IMR-90 (cell line): ENCODE measurements around the gene ACTR2. TPM values are rescaled to one million over a fixed set of nuclear protein-coding genes. Genes with fewer than 3 reads are reported as not detected.

Source experiments
- ATAC-seq: fragments of 200-7000 bp; cut with Tn5 transposase; 2 replicates; pipeline ENCODE4 v1.9.1; 2020; ENCODE audit warnings: low read depth, mild to moderate bottlenecking, moderate library complexity
- BruUV-seq: library from RNA; stranded (reverse); fragments of 400-500 nt; replicated peaks from 2 replicates; lab custom pipeline; 2021; lab: Mats Ljungman, UMichigan
- CTCF ChIA-PET: fragments of 300-600 bp; formaldehyde crosslinking; extraction: SDS; loops from one replicate; lab custom pipeline; 2021; ENCODE audit warnings: antibody characterized with exemption; lab: Yijun Ruan, JAX
- POLR2A ChIA-PET: fragments of 300-600 bp; sonication (Branson Sonifier 250); formaldehyde crosslinking; loops from one replicate; lab custom pipeline; 2022; ENCODE audit warnings: antibody characterized with exemption; ENCODE audit not compliant: unreplicated experiment; lab: Charles Lee
- DNase-seq: peaks from one replicate; pipeline ENCODE4 v3.0.0; 2013
- H2AFZ ChIP-seq: replicated peaks from 2 replicates; pipeline ENCODE3; 2013; ENCODE audit warnings: low read length, mild to moderate bottlenecking; ENCODE audit not compliant: poor library complexity
- H2AK5ac ChIP-seq: 2 replicates; pipeline ENCODE4 v1.6.1; 2013; ENCODE audit warnings: low read depth, low read length, inconsistent platforms
- H2AK9ac ChIP-seq: replicated peaks from 2 replicates; pipeline ENCODE3; 2013; ENCODE audit warnings: mild to moderate bottlenecking, low read depth, low read length, moderate library complexity; ENCODE audit not compliant: poor library complexity
- H2BK120ac ChIP-seq: 2 replicates; pipeline ENCODE4 v1.6.1; 2013; ENCODE audit warnings: low read depth, low read length, inconsistent platforms
- H2BK15ac ChIP-seq: 3 replicates; pipeline ENCODE4 v1.6.1; 2013; ENCODE audit warnings: low read depth, low read length, inconsistent platforms
- H2BK20ac ChIP-seq: 2 replicates; pipeline ENCODE4 v1.6.1; 2013; ENCODE audit warnings: low read depth, mild to moderate bottlenecking, inconsistent platforms, low read length, moderate library complexity
- H2BK5ac ChIP-seq: 2 replicates; pipeline ENCODE4 v1.6.1; 2013; ENCODE audit warnings: mild to moderate bottlenecking, low read depth, low read length, inconsistent platforms; ENCODE audit not compliant: poor library complexity, severe bottlenecking
- H3K14ac ChIP-seq: replicated peaks from 2 replicates; pipeline ENCODE4 v1.6.1; 2013; ENCODE audit warnings: low read depth, low read length, inconsistent platforms
- H3K18ac ChIP-seq: 2 replicates; pipeline ENCODE4 v1.6.1; 2013; ENCODE audit warnings: low read depth, low read length, control low read depth
- H3K23ac ChIP-seq: 2 replicates; pipeline ENCODE4 v1.6.1; 2013; ENCODE audit warnings: low read depth, low read length, inconsistent platforms
- H3K27ac ChIP-seq: 2 replicates; pipeline ENCODE4 v1.5.1; 2013; ENCODE audit warnings: mild to moderate bottlenecking, control low read depth, low read length; ENCODE audit not compliant: insufficient read depth
- H3K27me3 ChIP-seq: 2 replicates; pipeline ENCODE4 v1.6.1; 2013; ENCODE audit warnings: low read length; ENCODE audit not compliant: control insufficient read depth, insufficient read depth
- H3K36me3 ChIP-seq: 2 replicates; pipeline ENCODE4 v1.6.1; 2013; ENCODE audit warnings: low read length, mixed read lengths; ENCODE audit not compliant: control insufficient read depth, insufficient read depth
- H3K4ac ChIP-seq: 2 replicates; pipeline ENCODE4 v1.6.1; 2013; ENCODE audit warnings: low read depth, low read length, inconsistent platforms
- H3K4me1 ChIP-seq: 2 replicates; pipeline ENCODE4 v1.6.1; 2013; ENCODE audit warnings: low read length, mixed read lengths; ENCODE audit not compliant: control insufficient read depth, insufficient read depth
- H3K4me2 ChIP-seq: 2 replicates; pipeline ENCODE4 v1.6.1; 2013; ENCODE audit warnings: low read depth, mild to moderate bottlenecking, control low read depth, low read length, moderate library complexity
- H3K4me3 ChIP-seq: 2 replicates; pipeline ENCODE4 v1.5.1; 2013; ENCODE audit warnings: low read depth, mild to moderate bottlenecking, control low read depth, low read length, moderate library complexity; ENCODE audit not compliant: insufficient read depth
- H3K56ac ChIP-seq: 2 replicates; pipeline ENCODE4 v1.6.1; 2013; ENCODE audit warnings: low read length, inconsistent platforms; ENCODE audit not compliant: insufficient read depth; ENCODE audit errors: extremely low read depth
- H3K79me1 ChIP-seq, 2 experiments: 2 replicates each; pipeline ENCODE4 v1.6.1; 2013; ENCODE audit warnings: low read length in 2 of 2, inconsistent platforms in 1 of 2, low read depth in 1 of 2
- H3K9ac ChIP-seq: 2 replicates; pipeline ENCODE4 v1.6.1; 2013; ENCODE audit warnings: low read depth, low read length, control low read depth
- H3K9me1 ChIP-seq: 2 replicates; pipeline ENCODE4 v1.6.1; 2013; ENCODE audit warnings: low read length, inconsistent platforms; ENCODE audit not compliant: insufficient read depth
- H3K9me3 ChIP-seq: 2 replicates; pipeline ENCODE4 v1.6.1; 2013; ENCODE audit warnings: low read length; ENCODE audit not compliant: control insufficient read depth, insufficient read depth
- H4K20me1 ChIP-seq: 2 replicates; pipeline ENCODE4 v1.6.1; 2013; ENCODE audit warnings: low read length, inconsistent platforms; ENCODE audit not compliant: insufficient read depth
- H4K5ac ChIP-seq: 2 replicates; pipeline ENCODE4 v1.6.1; 2013; ENCODE audit warnings: mild to moderate bottlenecking, low read depth, low read length, control low read depth
- H4K8ac ChIP-seq, 2 experiments: 2 replicates each; pipeline ENCODE4 v1.6.1; 2013; ENCODE audit warnings: low read depth in 2 of 2, low read length in 2 of 2, control low read depth in 1 of 2, inconsistent platforms in 1 of 2
- H4K91ac ChIP-seq: 2 replicates; pipeline ENCODE4 v1.6.1; 2013; ENCODE audit warnings: low read depth, low read length, inconsistent platforms; ENCODE audit not compliant: insufficient read depth
- BHLHE40 ChIP-seq: fragments of 150-350 bp; IDR thresholded peaks from 2 replicates; pipeline ENCODE4 v1.6.1; 2016; ENCODE audit warnings: mild to moderate bottlenecking, low read depth, low read length
- CEBPB ChIP-seq: IDR thresholded peaks from 2 replicates; pipeline ENCODE4 v1.6.1; 2012; ENCODE audit warnings: low read depth, low read length, improper control_type of control experiment
- CHD1 ChIP-seq: IDR thresholded peaks from 2 replicates; pipeline ENCODE4 v1.6.1; 2012; ENCODE audit warnings: low read depth, low read length, improper control_type of control experiment
- ELK1 ChIP-seq: fragments of 150-350 bp; IDR thresholded peaks from 2 replicates; pipeline ENCODE4 v1.6.1; 2016; ENCODE audit warnings: low read depth, mild to moderate bottlenecking, low read length, moderate library complexity, borderline replicate concordance
- FOS ChIP-seq: fragments of 150-350 bp; IDR thresholded peaks from 2 replicates; pipeline ENCODE4 v1.6.1; 2016; ENCODE audit warnings: low read depth, low read length
- MAFK ChIP-seq: IDR thresholded peaks from 2 replicates; pipeline ENCODE4 v1.6.1; 2012; ENCODE audit warnings: low read depth, low read length, improper control_type of control experiment
- MAZ ChIP-seq: IDR thresholded peaks from 2 replicates; pipeline ENCODE4 v1.6.1; 2012; ENCODE audit warnings: low read depth, mild to moderate bottlenecking, low read length, improper control_type of control experiment, moderate library complexity, borderline replicate concordance
- MXI1 ChIP-seq: IDR thresholded peaks from 2 replicates; pipeline ENCODE4 v1.6.1; 2012; ENCODE audit warnings: low read depth, mild to moderate bottlenecking, low read length, moderate library complexity, borderline replicate concordance
- NFE2L2 ChIP-seq: fragments of 150-350 bp; IDR thresholded peaks from 2 replicates; pipeline ENCODE4 v1.6.1; 2016; ENCODE audit warnings: low read depth, mild to moderate bottlenecking, low read length
- POLR2A ChIP-seq: IDR thresholded peaks from 2 replicates; pipeline ENCODE4 v1.6.1; 2012; ENCODE audit warnings: mild to moderate bottlenecking, low read depth, low read length
- RAD21 ChIP-seq: IDR thresholded peaks from 2 replicates; pipeline ENCODE4 v1.6.1; 2012; ENCODE audit warnings: low read length, improper control_type of control experiment
- RCOR1 ChIP-seq: IDR thresholded peaks from 2 replicates; pipeline ENCODE4 v1.6.1; 2012; ENCODE audit warnings: mild to moderate bottlenecking, low read length, improper control_type of control experiment; ENCODE audit not compliant: insufficient replicate concordance
- RFX5 ChIP-seq: IDR thresholded peaks from 2 replicates; pipeline ENCODE4 v1.8.0; 2012; ENCODE audit warnings: low read depth, mild to moderate bottlenecking, low read length, moderate library complexity
- SMC3 ChIP-seq: fragments of 150-350 bp; IDR thresholded peaks from 2 replicates; pipeline ENCODE4 v1.6.1; 2016; ENCODE audit warnings: low read depth, mild to moderate bottlenecking, antibody characterized with exemption, low read length, moderate library complexity
- WGBS, 2 experiments: methylation state at CpG; one replicate each; pipeline versions ENCODE4 v1.1.5 to v1.1.7; 2013; ENCODE audit warnings: missing lambda C conversion rate in 2 of 2; ENCODE audit not compliant: insufficient read length in 1 of 2; ENCODE audit errors: extremely low coverage in 2 of 2; 5-methylcytosine and 5-hydroxymethylcytosine counted together
- dilution Hi-C: fragments of 300-500 bp; cut with HindIII; formaldehyde crosslinking; loops from one replicate; pipeline ENCODE4 v1.14.3; 2018; ENCODE audit warnings: low sequenced_read_pairs; ENCODE audit not compliant: unreplicated experiment
- in situ Hi-C: fragments of 300-500 bp; cut with MboI; formaldehyde crosslinking; loops from 3 replicates; pipeline ENCODE4 v1.14.3; 2019; ENCODE audit warnings: low sequenced_read_pairs, inconsistent platforms, mixed read lengths
- intact Hi-C: fragments of 100-400 bp; cut with micrococcal nuclease; formaldehyde crosslinking; loops from 2 replicates; pipeline ENCODE4 v1.10.0; 2022
- polyA plus RNA-seq, 3 experiments: library from polyadenylated mRNA; depleted of rRNA; stranded (reverse); fragments of >200 nt; gene quantifications; 2 replicates each; pipeline ENCODE4 v1.2.3, GENCODE V29; 2012; ENCODE audit warnings: low replicate concordance in 1 of 3
- total RNA-seq: library from RNA; depleted of rRNA; stranded (reverse); fragments of >200 nt; gene quantifications from 2 replicates; pipeline ENCODE4 v1.2.3, GENCODE V29; 2012
- TF ChIP-seq, protein P1 (sequence below): fragments of 150-350 bp; IDR thresholded peaks from 2 replicates; pipeline ENCODE4 v1.6.1; 2017; ENCODE audit warnings: mild to moderate bottlenecking, antibody characterized with exemption, low read length, low read depth
- TF ChIP-seq, protein P2 (sequence below): conservative IDR thresholded peaks from 2 replicates; pipeline ENCODE4 v1.5.1; 2012; ENCODE audit warnings: mild to moderate bottlenecking, low read depth, low read length, improper control_type of control experiment

The ACTR2 gene
- total and polyA plus RNA-seq, 2 of the 4 experiments (the other 2 are of a cell fraction) = 141 to 205 TPM

DNA sequence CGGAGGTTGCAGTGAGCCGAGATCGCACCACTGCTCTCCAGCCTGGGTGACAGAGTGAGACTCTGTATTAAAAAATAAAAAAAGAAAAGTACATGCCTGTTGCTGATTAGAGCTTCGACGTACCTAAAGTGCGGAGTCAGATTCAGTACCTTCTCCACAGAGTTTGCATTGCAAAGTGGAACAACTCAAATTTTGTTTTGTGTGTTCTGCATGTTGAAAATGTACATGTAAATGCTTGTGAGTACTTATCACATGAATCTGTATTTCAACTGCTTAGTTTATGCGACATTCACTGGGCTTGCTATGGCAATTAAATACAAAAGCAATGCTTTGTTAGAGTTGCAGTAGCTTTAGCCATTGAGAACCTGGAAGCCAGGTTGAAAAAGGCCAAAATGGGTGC, 36.4 kb downstream of the ACTR2 start:
- Histone ChIP-seq H2AK9ac (no peak overlapping the region), H3K4me1 (peaks cover 8% of the 10 kb centered on the region), H3K23ac (no peak overlapping the region), H3K4me2 (no peak overlapping the region), H4K20me1 (peaks cover 61% of the 10 kb centered on the region), H3K27me3 (no peaks in the 10 kb centered on the region), H2BK15ac (no peak overlapping the region), H2BK120ac (no peak overlapping the region), H3K27ac (no peak overlapping the region), H3K14ac (no peak overlapping the region), H3K79me1 (peaks cover 29 to 62% of the 10 kb centered on the region in 2 experiments), H3K9me3 (no peaks in the 10 kb centered on the region), H2AK5ac (no peak overlapping the region), H3K18ac (no peak overlapping the region), H2AFZ (no peak overlapping the region), H3K56ac (no peak overlapping the region), H3K4me3 (no peak overlapping the region), H3K9ac (no peak overlapping the region), H3K9me1 (peaks cover 9% of the 10 kb centered on the region; the same call in 1 of the 2 replicates), H4K5ac (no peak overlapping the region), H2BK20ac (no peak overlapping the region), H3K4ac (no peak overlapping the region), H4K91ac (no peak overlapping the region), H3K36me3 (peaks cover 27% of the 10 kb centered on the region), H2BK5ac (no peak overlapping the region), H4K8ac (no peak overlapping the region)
- no TSS peak for BruUV-seq
- ATAC-seq = no peak
- no peak for DNase-seq
- dilution Hi-C loops = no loop called here
- POLR2A ChIA-PET = no interaction called here
- CTCF ChIA-PET = no interaction called here
- TF ChIP-seq RCOR1 (no peak), NFE2L2 (no peak), MAFK (no peak), BHLHE40 (no peak), RAD21 (no peak), MXI1 (no peak), FOS (no peak), RFX5 (no peak), ELK1 (no peak), SMC3 (no peak), MAZ (no peak), CHD1 (no peak), POLR2A (no peak), CEBPB (no peak)
- TF ChIP-seq, protein P1, sequence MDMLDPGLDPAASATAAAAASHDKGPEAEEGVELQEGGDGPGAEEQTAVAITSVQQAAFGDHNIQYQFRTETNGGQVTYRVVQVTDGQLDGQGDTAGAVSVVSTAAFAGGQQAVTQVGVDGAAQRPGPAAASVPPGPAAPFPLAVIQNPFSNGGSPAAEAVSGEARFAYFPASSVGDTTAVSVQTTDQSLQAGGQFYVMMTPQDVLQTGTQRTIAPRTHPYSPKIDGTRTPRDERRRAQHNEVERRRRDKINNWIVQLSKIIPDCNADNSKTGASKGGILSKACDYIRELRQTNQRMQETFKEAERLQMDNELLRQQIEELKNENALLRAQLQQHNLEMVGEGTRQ = no peak
- TF ChIP-seq, protein P2, sequence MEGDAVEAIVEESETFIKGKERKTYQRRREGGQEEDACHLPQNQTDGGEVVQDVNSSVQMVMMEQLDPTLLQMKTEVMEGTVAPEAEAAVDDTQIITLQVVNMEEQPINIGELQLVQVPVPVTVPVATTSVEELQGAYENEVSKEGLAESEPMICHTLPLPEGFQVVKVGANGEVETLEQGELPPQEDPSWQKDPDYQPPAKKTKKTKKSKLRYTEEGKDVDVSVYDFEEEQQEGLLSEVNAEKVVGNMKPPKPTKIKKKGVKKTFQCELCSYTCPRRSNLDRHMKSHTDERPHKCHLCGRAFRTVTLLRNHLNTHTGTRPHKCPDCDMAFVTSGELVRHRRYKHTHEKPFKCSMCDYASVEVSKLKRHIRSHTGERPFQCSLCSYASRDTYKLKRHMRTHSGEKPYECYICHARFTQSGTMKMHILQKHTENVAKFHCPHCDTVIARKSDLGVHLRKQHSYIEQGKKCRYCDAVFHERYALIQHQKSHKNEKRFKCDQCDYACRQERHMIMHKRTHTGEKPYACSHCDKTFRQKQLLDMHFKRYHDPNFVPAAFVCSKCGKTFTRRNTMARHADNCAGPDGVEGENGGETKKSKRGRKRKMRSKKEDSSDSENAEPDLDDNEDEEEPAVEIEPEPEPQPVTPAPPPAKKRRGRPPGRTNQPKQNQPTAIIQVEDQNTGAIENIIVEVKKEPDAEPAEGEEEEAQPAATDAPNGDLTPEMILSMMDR = no peak
- in situ Hi-C loops = no loop called here
- intact Hi-C loops = no loop called here
- no CpG with 5 or more reads among the region's 7 CpGs for WGBS, 2 experiments
